MG63 (cell line): ENCODE measurements around the gene NOTCH1. TPM values are rescaled to one million over a fixed set of nuclear protein-coding genes. Genes with fewer than 3 reads are reported as not detected.

Experiments used
- DNase-seq: peaks from one replicate; pipeline ENCODE4 v3.0.0-alpha.2; 2020
- H3K27me3 ChIP-seq: fragments of 250-450 bp; sonication (Bioruptor Pico); 2 replicates; pipeline ENCODE4 v1.5.1; 2020; ENCODE audit warnings: mild to moderate bottlenecking, moderate library complexity
- H3K36me3 ChIP-seq: fragments of 250-450 bp; sonication (Bioruptor Pico); 2 replicates; pipeline ENCODE4 v1.5.1; 2020; ENCODE audit warnings: mild to moderate bottlenecking, moderate library complexity
- H3K4me3 ChIP-seq: fragments of 250-450 bp; sonication (Bioruptor Pico); 2 replicates; pipeline ENCODE4 v1.5.1; 2020; ENCODE audit warnings: mild to moderate bottlenecking, moderate library complexity
- H3K9me3 ChIP-seq: fragments of 250-450 bp; sonication (Bioruptor Pico); 2 replicates; pipeline ENCODE4 v1.5.1; 2020; ENCODE audit warnings: mild to moderate bottlenecking, moderate library complexity
- total RNA-seq: library from RNA; depleted of rRNA; stranded (reverse); fragments of >200 nt; shearing (Covaris generic); gene quantifications from 2 replicates; pipeline ENCODE4 v1.2.3, GENCODE V29; 2014; ENCODE audit warnings: low replicate concordance

NOTCH1 gene
- total RNA-seq, 1 experiment from 2014 or later, result 4.7 TPM

DNA sequence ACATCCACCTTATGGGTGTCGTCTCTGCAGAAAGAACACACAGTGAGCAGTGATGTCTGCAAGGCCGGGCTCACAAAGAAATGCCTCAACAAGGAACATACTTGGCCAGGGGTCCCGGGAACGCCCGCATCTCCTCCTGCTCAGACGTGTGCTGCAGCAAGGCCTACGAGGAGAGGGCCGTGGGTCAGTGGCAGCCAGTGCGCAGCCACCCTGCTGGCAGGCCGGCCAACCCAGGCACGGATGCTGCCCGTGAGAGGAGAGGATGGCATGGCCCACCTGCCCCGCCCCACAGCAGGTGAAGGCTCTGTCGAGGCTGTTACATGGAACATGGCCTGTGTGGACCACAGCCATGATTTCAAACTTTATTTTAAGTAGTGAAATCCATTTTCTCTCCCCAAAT lies 82.3 kb downstream of the NOTCH1 start:
- Histone ChIP-seq H3K9me3 (no peaks in the 10 kb centered on the region), H3K4me3 (no peak overlapping the region), H3K36me3 (peaks cover 78% of the 10 kb centered on the region), H3K27me3 (no peaks in the 10 kb centered on the region)
- no peak for DNase-seq

- Histone ChIP-seq H3K9me3 (no peaks in the 10 kb centered on the region), H3K36me3 (peaks cover 78% of the 10 kb centered on the region), H3K4me3 (no peak overlapping the region), H3K27me3 (no peaks in the 10 kb centered on the region)
- DNase-seq, result no peak
Observed at GRCh38 chr9:136462664-136463063, 83.2 kb downstream of the NOTCH1 start.

DNA sequence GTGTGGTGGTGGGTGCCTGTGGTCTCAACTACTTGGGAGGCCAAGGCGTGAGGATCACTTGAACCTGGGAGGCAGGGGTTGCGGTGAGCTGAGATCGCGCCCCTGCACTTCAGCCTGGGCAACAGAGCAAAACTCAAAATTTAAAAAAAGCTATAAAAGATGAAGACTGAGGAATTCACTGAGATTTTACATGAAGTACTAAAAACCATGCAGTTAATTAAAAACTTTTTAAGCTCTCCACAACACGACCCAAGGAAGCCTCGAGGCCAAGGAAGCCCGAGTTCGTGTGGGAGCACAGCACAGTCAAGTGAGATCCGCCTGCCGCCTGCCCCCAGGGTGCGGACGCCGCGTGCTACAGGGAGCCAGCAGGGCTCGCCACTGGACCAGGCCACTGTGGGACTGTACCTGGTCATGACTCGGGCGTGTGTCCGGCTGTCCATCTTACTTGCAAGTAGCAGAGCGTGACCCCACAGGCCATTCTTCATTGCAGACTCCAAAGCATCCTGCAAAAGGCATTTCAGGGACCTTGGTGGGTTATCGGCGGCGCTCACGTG lies 85.0 kb downstream of the NOTCH1 start:
- Histone ChIP-seq H3K27me3 (no peaks in the 10 kb centered on the region), H3K9me3 (no peaks in the 10 kb centered on the region), H3K4me3 (no peak overlapping the region), H3K36me3 (peaks cover 71% of the 10 kb centered on the region)
- no peak for DNase-seq

DNA sequence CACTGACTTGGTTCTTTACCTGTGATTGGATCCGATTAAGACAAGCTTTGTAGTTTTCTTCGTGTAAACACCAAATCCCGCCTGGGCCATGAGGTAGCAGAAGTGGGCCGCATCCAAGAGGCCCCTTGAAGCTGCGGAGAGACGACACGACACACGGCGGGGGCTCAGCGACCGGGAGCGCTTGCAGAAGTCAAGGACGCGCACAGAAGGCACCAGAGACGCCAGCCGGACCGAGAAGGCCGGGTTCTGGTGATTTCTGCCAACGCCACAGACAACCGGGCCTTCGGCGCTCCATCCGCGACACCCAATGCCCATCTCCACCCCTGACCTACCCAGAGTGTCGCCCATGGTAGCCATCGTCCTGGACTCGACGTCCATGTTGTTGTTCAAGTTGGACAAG lies 86.4 kb downstream of the NOTCH1 start:
- no peak for DNase-seq
- Histone ChIP-seq H3K4me3 (no peak overlapping the region), H3K36me3 (peaks cover 64% of the 10 kb centered on the region), H3K27me3 (no peaks in the 10 kb centered on the region), H3K9me3 (no peaks in the 10 kb centered on the region)

- peaks cover 62% of the 10 kb centered on the region for H3K36me3 ChIP-seq
- no peak overlapping the region for H3K4me3 ChIP-seq
- no peaks in the 10 kb centered on the region for H3K27me3 ChIP-seq
- H3K9me3 ChIP-seq, result no peaks in the 10 kb centered on the region
- DNase-seq, result no peak
Observed at GRCh38 chr9:136457326-136457725, 88.5 kb downstream of the NOTCH1 start.

DNA sequence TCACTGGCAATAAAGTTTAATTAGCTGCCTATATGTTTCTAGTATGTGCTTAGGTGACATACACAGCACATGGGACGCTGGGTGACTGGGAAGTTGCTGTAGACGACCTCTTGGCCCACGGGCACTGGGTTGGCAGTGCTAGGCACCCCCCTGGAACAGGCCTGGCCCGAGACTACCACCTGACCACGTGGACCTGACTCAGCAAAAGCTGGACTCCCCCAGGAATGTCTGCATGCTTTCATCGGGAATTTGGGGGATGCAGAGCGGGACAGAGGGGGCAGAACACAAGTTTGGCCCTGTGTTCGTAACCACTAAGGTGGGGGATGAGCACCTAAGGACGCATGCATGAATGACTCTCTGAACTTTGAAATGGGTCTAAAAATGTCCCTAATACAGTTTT lies 89.6 kb downstream of the NOTCH1 start:
- Histone ChIP-seq H3K9me3 (no peaks in the 10 kb centered on the region), H3K36me3 (peaks cover 66% of the 10 kb centered on the region), H3K27me3 (no peaks in the 10 kb centered on the region), H3K4me3 (no peak overlapping the region)
- DNase-seq, result no peak

DNA sequence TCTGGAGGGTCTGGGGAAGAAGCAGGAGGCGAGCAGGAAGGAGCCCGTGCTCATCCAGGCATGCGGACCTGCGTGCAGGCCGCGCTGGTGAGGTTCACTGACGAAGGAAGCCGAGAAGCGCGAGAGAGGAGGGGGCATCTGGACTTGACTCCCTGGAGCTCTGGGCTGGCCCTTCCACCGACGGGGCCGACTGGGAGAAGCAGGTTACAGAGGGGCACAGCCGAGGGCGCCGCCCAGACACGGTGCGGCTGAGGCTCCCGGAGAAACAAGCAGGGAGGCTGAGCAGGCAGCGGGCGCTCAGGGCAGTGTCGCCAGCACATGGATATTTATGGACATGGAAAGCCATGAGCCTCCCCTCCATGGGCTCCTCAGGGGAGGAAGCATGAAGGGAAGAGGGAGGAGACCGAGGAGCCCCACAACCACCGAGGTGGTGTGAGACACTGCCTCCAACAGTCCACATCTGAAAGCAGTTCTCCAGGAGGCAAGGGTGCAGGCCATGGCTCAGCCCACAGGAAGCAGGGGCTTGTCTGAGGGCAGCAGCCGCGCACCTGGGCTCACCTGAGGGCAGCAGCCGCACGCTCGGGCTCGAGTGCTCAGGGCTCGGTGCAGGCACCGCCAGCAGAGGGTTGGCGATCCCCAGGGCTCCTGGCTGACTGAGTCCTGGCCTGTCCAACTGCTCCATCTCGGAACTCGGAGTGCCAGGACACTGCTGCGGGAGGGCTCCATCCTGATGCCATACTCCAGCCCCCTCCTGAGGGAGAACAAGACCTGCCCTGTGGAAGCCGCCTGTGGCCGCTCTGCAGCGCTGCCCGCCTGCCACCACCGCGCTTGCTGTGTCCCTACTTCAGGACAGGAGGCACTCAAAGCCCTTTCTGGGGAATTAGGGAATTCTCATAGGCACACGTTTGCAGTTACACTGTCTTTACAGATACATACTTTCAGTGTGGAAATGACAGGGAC lies 90.5 kb downstream of the NOTCH1 start:
- H3K9me3 ChIP-seq, result no peaks in the 10 kb centered on the region
- no peak for DNase-seq
- no peak overlapping the region for H3K4me3 ChIP-seq
- H3K27me3 ChIP-seq, result no peaks in the 10 kb centered on the region
- peaks cover 69% of the 10 kb centered on the region for H3K36me3 ChIP-seq

- no peaks in the 10 kb centered on the region for H3K27me3 ChIP-seq
Observed at GRCh38 chr9:136454026-136454796, 91.6 kb downstream of the NOTCH1 start.

DNA sequence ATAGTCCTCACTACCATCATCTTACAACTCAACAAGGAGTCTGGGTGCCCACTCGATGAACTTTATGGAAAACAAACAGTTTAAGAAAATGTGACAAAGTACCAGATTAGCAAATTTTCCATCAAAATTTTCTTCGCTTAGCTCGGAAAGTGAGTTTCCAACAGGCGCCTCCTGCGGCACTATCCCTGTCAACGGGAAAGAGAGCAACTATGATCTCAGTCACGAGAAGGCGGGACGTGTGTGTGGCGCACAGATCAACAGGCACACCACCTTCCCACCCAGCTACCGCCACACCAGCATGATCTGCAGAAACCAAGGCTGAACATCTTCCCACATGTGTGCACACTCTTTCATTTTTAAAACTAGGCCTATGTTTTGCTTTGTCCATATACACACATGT lies 92.5 kb downstream of the NOTCH1 start:
- H3K9me3 ChIP-seq, result no peaks in the 10 kb centered on the region
- no peaks in the 10 kb centered on the region for H3K27me3 ChIP-seq
- DNase-seq, result no peak
- H3K36me3 ChIP-seq, result peaks cover 64% of the 10 kb centered on the region
- no peak overlapping the region for H3K4me3 ChIP-seq

More at GRCh38 chr9:136454026-136454796, 91.6 kb downstream of the NOTCH1 start:
- Histone ChIP-seq H3K36me3 (peaks cover 68% of the 10 kb centered on the region), H3K4me3 (no peak overlapping the region), H3K9me3 (no peaks in the 10 kb centered on the region)
- DNase-seq, result no peak

- DNase-seq, result no peak
- Histone ChIP-seq H3K9me3 (no peaks in the 10 kb centered on the region), H3K4me3 (no peak overlapping the region), H3K36me3 (peaks cover 63% of the 10 kb centered on the region), H3K27me3 (no peaks in the 10 kb centered on the region)
Observed at GRCh38 chr9:136451221-136451877, 94.5 kb downstream of the NOTCH1 start.

GRCh38 chr9:136448655-136449054 lies 97.2 kb downstream of the NOTCH1 start:
- peaks cover 68% of the 10 kb centered on the region for H3K36me3 ChIP-seq
- no peaks in the 10 kb centered on the region for H3K27me3 ChIP-seq
- no peaks in the 10 kb centered on the region for H3K9me3 ChIP-seq
- no peak overlapping the region for H3K4me3 ChIP-seq
- DNase-seq, result no peak

DNA sequence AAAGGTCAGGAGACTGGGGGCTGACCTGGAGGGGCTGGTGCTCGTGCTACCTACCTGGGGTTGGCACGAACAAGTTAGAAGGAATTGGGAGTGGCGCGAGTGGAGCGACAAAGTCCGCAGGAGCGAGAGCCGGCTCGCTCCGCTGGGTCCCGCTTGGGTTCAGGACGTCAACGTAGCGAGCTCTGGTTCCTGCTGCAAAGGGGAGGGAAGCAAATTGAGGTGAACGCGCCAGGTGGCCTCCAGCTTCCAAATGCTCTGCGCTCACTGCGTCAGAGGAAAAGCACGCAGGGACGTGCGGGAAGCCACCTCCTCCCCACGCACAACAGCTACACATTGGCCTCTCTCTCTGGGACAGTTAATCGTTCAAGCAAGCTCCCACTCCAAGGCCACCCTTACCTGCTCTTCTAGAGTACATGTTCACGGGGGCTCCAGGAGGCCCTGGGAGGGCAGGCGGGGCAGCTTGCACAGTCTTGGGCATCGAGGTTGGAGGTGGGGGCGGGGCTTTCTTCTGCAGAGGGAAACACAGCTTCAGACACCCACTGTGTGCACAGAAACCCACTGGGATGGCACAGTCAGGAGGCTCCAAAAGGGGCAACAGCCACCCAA lies 98.6 kb downstream of the NOTCH1 start:
- peaks cover 71% of the 10 kb centered on the region for H3K36me3 ChIP-seq
- no peaks in the 10 kb centered on the region for H3K27me3 ChIP-seq
- H3K4me3 ChIP-seq, result no peak overlapping the region
- DNase-seq, result no peak
- no peaks in the 10 kb centered on the region for H3K9me3 ChIP-seq

DNA sequence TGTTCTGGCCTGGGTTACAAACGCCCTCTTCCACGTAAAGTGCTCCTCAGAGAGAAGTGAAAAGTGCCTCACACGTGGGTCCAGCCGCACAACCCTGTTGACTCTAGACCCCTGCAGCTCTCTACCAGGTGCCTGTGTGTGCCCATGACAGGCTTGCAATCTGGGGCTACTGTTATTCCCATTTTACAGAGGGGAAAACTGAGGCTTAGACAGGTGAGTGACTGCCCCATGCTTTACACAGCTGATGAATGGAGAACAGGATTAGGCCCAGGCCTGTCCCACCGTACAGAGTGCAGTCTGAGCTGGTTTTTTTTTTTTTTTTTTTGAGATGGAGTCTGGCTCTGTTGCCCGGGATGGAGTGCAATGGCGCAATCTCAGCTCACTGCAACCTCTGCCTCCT lies 100.0 kb downstream of the NOTCH1 start:
- Histone ChIP-seq H3K4me3 (no peak overlapping the region), H3K27me3 (no peaks in the 10 kb centered on the region), H3K9me3 (no peaks in the 10 kb centered on the region), H3K36me3 (peaks cover 65% of the 10 kb centered on the region)
- DNase-seq, result no peak
